GM23338 (cell line): Measurements from ENCODE around the gene URAD.
A peak's percentile ranks its signal among the peaks of the same experiment; 100 is the strongest.

Source experiments
- EZH2 ChIP-seq: fragments of 200-600 bp; sonication (generic); IDR thresholded peaks from one replicate; pipeline ENCODE4 v1.8.0; 2017; ENCODE audit warnings: antibody characterized with exemption, mild to moderate bottlenecking, low read depth; ENCODE audit not compliant: unreplicated experiment
- EZH2phosphoT487 ChIP-seq: fragments of 200-600 bp; sonication (generic); IDR thresholded peaks from one replicate; pipeline ENCODE4 v1.8.1; 2018; ENCODE audit warnings: antibody characterized with exemption; ENCODE audit not compliant: unreplicated experiment
- POLR2AphosphoS5 ChIP-seq: IDR thresholded peaks from 2 replicates; pipeline ENCODE4 v1.6.1; 2016; ENCODE audit warnings: antibody characterized with exemption, low read depth
- STAT1 ChIP-seq: IDR thresholded peaks from one replicate; pipeline ENCODE4 v1.6.1; 2016; ENCODE audit warnings: antibody characterized with exemption; ENCODE audit not compliant: unreplicated experiment
- TF ChIP-seq, protein P1 (sequence below), 2 experiments: fragments of 200-600 bp in 1 of 2; sonication (generic) in 1 of 2; conservative IDR thresholded peaks; 2 replicates each; pipeline versions ENCODE4 v1.5.1 to v1.6.1; 2016 to 2017; ENCODE audit warnings: antibody characterized with exemption in 2 of 2, low read depth in 2 of 2, mild to moderate bottlenecking in 2 of 2, moderate library complexity in 1 of 2
- TF ChIP-seq, protein P2 (sequence below): IDR thresholded peaks from 2 replicates; pipeline ENCODE4 v1.6.1; 2016; ENCODE audit warnings: antibody characterized with exemption

DNA sequence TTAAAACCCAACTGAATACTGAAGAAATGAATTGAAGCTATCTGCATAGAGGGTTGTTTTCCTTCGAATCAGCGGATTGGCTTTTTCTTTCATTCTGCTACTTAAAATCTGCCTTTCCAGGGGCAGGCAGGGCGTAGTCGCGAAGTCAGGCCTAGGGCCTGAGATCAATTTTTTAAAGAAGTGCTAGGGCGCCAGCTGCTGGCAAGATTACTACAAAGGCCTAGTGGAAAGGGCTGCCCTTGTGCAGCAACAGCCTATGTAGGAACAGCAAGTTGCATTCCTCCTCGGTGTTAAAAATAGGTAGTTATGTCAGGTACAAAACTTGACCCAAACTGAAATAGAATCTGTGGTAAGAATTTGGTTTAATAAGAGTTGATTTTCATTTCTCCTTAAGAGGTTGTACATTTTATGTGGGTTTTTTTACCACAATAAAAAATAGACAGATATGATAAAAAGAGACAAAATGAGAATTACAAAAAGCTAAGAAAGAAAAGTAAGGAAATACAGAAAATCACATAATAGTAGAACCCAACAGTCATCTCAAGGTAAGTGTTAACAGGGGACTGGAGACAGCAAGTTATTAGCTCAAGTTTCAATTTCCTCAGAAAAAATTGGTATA, 9.5 kb upstream of the URAD start:
- TF ChIP-seq, protein P1, sequence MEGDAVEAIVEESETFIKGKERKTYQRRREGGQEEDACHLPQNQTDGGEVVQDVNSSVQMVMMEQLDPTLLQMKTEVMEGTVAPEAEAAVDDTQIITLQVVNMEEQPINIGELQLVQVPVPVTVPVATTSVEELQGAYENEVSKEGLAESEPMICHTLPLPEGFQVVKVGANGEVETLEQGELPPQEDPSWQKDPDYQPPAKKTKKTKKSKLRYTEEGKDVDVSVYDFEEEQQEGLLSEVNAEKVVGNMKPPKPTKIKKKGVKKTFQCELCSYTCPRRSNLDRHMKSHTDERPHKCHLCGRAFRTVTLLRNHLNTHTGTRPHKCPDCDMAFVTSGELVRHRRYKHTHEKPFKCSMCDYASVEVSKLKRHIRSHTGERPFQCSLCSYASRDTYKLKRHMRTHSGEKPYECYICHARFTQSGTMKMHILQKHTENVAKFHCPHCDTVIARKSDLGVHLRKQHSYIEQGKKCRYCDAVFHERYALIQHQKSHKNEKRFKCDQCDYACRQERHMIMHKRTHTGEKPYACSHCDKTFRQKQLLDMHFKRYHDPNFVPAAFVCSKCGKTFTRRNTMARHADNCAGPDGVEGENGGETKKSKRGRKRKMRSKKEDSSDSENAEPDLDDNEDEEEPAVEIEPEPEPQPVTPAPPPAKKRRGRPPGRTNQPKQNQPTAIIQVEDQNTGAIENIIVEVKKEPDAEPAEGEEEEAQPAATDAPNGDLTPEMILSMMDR (conservative IDR thresholded peaks at IDR 0.05; ENCODE audit: low read depth in 2 of 2), result peak; percentile 75 to 82
- no peak for TF ChIP-seq STAT1
- TF ChIP-seq POLR2AphosphoS5, result no peak
- no peak for TF ChIP-seq EZH2
- TF ChIP-seq EZH2phosphoT487, result no peak
- TF ChIP-seq, protein P2, sequence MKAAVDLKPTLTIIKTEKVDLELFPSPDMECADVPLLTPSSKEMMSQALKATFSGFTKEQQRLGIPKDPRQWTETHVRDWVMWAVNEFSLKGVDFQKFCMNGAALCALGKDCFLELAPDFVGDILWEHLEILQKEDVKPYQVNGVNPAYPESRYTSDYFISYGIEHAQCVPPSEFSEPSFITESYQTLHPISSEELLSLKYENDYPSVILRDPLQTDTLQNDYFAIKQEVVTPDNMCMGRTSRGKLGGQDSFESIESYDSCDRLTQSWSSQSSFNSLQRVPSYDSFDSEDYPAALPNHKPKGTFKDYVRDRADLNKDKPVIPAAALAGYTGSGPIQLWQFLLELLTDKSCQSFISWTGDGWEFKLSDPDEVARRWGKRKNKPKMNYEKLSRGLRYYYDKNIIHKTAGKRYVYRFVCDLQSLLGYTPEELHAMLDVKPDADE, result no peak
